Measurements from ENCODE around the gene EEPD1.

DNA sequence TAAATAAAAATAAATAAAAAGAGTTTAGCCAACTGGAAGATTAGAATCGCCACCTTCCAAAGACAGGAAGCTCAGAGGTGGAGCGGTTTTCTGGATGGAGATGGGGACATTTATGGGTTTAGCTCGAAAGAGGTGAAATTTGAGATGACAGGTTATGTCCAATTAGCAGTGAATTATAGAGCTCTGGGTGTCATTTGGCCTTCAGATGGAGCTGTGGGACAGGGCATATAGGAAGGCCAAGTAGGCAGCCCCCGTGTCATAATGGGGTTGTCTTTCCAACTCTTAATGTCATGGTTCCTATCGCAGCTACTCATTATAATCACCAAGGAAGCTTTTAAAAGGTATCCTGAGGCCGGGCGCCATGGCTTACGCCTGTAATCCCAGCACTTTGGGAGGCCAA, 21.0 kb upstream of the EEPD1 start:
- TF ChIP-seq, protein P1, sequence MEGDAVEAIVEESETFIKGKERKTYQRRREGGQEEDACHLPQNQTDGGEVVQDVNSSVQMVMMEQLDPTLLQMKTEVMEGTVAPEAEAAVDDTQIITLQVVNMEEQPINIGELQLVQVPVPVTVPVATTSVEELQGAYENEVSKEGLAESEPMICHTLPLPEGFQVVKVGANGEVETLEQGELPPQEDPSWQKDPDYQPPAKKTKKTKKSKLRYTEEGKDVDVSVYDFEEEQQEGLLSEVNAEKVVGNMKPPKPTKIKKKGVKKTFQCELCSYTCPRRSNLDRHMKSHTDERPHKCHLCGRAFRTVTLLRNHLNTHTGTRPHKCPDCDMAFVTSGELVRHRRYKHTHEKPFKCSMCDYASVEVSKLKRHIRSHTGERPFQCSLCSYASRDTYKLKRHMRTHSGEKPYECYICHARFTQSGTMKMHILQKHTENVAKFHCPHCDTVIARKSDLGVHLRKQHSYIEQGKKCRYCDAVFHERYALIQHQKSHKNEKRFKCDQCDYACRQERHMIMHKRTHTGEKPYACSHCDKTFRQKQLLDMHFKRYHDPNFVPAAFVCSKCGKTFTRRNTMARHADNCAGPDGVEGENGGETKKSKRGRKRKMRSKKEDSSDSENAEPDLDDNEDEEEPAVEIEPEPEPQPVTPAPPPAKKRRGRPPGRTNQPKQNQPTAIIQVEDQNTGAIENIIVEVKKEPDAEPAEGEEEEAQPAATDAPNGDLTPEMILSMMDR (IDR thresholded peaks at IDR 0.05; ENCODE audit: insufficient read depth, low read depth, low read length), result no peak
- no peak for TF ChIP-seq EZH2 (IDR thresholded peaks at IDR 0.05; ENCODE audit: insufficient read depth, low read length)

Measured in astrocyte (in vitro differentiated cells and primary cell).